ENCODE measurements around the gene NME4.

Gene NME4

GRCh38 chr16:426906-427249 is 29.9 kb downstream of the NME4 start:
- no peak for DNase-seq (ENCODE audit: low read depth in 2 of 2)

- DNase-seq (ENCODE audit: low read depth in 2 of 2) = no peak
Observed at GRCh38 chr16:427250-427649, 30.3 kb downstream of the NME4 start.

- no peak for DNase-seq (ENCODE audit: low read depth in 2 of 2)
Observed at GRCh38 chr16:430904-431303, 33.9 kb downstream of the NME4 start.

- DNase-seq (ENCODE audit: low read depth in 2 of 2) = no peak
Observed at GRCh38 chr16:440627-441026, 43.6 kb downstream of the NME4 start.

GRCh38 chr16:441447-441846 is 44.4 kb downstream of the NME4 start:
- DNase-seq (ENCODE audit: low read depth in 2 of 2) = no peak

GRCh38 chr16:442976-443375 is 46.0 kb downstream of the NME4 start:
- no peak for DNase-seq (ENCODE audit: low read depth in 2 of 2)

- DNase-seq (ENCODE audit: low read depth in 2 of 2) = no peak
Observed at GRCh38 chr16:444027-444426, 47.0 kb downstream of the NME4 start.

GRCh38 chr16:445566-445965 is 48.6 kb downstream of the NME4 start:
- DNase-seq (ENCODE audit: low read depth in 2 of 2) = no peak

All from stimulated activated CD4-positive, alpha-beta T cell treated with anti-CD3 and anti-CD28 coated beads, Interleukin-15, amount 100 ng/mL, for 48 hours (primary cell).